GM12892 (cell line): ENCODE results near the gene BHLHE40.
A peak's percentile ranks its signal among the peaks of the same experiment; 100 is the strongest.

Source experiments
- DNase-seq: peaks from one replicate; pipeline ENCODE4 v3.0.0; 2011; ENCODE audit not compliant: insufficient read length
- FAIRE-seq: peaks from 2 replicates; lab custom pipeline; 2011; peaks lifted over from hg19 to GRCh38; lab: Jason Lieb, UNC
- POLR2A ChIP-seq: IDR thresholded peaks from 2 replicates; pipeline ENCODE4 v1.6.1; 2011; ENCODE audit warnings: low read depth, low read length, control low read depth
- POLR2AphosphoS5 ChIP-seq: IDR thresholded peaks from 2 replicates; pipeline ENCODE4 v1.6.1; 2011; ENCODE audit warnings: low read depth, low read length, control low read depth
- TAF1 ChIP-seq: IDR thresholded peaks from 2 replicates; pipeline ENCODE4 v1.6.1; 2011; ENCODE audit warnings: low read depth, mild to moderate bottlenecking, control low read depth, low read length, borderline replicate concordance

The BHLHE40 gene

GRCh38 chr3:5011555-5012256 is 32.5 kb downstream of the BHLHE40 start:
- TF ChIP-seq POLR2A (peak; percentile 45; the same call in 1 of the 2 replicates), TAF1 (peak; percentile 50; the same call in 1 of the 2 replicates), POLR2AphosphoS5 (peak; percentile 63; the same call in 1 of the 2 replicates)
- peak; percentile 63 for DNase-seq
- peak; percentile 86 for FAIRE-seq

GRCh38 chr3:5012367-5012766 is 33.1 kb downstream of the BHLHE40 start:
- TF ChIP-seq POLR2AphosphoS5 (no peak), POLR2A (no peak), TAF1 (no peak)
- peak; percentile 90 for FAIRE-seq
- DNase-seq = no peak

GRCh38 chr3:5013021-5013906 is 34.0 kb downstream of the BHLHE40 start:
- FAIRE-seq = no peak
- TF ChIP-seq TAF1 (no peak), POLR2A (no peak), POLR2AphosphoS5 (no peak)
- no peak for DNase-seq

DNA sequence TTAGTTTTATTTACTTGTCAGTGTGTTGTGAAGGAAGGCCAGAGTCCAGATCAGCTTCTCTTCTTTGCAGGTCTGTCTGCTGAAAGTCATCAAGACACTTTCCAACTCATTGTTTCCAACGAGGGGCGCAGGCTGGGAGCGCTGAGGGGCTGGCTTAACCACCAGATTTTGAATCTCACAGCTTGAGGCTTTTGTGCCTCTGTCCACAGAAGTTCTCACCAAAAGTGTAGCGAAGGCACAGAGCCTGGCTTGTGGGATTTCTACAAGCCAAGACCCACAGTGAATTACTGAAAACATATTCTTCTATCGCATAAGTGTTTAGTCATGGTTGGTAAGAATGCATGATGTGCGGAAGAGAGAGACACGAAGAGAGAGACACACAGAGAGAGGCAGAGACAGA is 35.2 kb downstream of the BHLHE40 start:
- no peak for DNase-seq
- no peak for TF ChIP-seq POLR2AphosphoS5
- TF ChIP-seq POLR2A = no peak
- TF ChIP-seq TAF1 = no peak
- no peak for FAIRE-seq

DNA sequence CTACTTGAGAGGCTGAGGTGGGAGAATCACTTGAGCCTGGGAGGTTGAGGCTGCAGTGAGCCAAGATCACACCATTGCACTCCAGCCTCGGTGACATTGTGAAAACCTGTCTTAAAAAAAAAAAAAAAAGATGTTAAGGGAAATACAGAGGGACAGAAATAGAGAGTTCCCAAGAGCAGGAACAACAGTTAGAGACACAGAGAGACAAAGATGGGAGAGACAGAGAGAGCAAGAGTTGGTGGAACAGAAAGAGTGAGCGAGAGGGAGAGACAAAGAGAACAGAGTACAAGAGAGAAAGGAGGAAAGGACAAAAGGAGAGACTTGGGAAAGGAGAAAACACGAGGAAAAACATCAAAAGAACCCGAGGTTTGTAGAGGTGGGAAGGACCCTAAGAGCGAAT is 35.8 kb downstream of the BHLHE40 start:
- TF ChIP-seq TAF1 (no peak), POLR2AphosphoS5 (no peak), POLR2A (no peak)
- FAIRE-seq (no peak), DNase-seq (no peak)

DNA sequence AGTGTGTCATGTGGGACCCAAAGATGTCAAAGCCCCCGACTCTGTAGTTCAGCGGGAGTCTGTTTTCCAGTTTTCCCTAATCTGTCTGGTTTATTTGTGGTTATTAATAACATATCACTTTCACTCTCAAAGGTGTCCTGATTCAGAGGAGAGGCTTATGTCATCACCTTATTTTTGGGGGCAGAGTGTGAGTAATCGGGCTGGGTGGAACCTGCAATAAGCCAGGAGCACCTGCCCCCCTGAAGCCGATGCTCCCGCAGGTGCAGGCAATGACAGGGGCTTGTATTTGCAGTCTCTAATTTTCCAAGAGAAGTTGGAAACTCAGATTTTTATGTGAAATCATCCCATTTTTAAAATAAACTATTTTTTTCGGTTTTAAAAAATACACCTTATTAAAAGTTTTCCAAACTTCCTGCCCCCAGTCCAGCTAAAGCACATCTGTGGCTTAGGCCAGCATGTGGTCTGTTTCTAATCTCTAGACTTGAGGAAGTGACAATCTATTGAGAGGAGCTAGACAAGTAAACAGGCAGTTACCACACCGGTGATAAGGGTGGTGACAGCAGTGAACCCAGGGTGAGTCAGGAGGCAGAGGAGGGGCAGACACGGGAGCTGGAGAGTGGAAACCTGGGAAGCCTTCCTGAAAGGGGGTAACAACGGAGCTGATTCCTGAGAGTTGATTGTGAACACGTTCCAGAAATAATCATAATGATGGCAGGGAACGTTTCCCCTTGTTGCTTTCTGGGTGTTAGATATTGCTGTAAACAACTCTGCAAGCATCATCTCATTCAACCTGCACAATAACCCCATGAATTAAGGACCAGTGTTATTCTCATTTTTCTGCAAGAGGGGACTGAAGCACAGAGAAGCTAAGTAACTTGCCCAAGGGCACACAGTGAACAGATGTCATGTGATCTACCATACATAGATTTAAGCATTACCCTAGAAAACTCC is 37.2 kb downstream of the BHLHE40 start:
- TF ChIP-seq POLR2AphosphoS5 = no peak
- no peak for TF ChIP-seq POLR2A
- no peak for TF ChIP-seq TAF1
- DNase-seq (no peak), FAIRE-seq (peak; percentile 67)

DNA sequence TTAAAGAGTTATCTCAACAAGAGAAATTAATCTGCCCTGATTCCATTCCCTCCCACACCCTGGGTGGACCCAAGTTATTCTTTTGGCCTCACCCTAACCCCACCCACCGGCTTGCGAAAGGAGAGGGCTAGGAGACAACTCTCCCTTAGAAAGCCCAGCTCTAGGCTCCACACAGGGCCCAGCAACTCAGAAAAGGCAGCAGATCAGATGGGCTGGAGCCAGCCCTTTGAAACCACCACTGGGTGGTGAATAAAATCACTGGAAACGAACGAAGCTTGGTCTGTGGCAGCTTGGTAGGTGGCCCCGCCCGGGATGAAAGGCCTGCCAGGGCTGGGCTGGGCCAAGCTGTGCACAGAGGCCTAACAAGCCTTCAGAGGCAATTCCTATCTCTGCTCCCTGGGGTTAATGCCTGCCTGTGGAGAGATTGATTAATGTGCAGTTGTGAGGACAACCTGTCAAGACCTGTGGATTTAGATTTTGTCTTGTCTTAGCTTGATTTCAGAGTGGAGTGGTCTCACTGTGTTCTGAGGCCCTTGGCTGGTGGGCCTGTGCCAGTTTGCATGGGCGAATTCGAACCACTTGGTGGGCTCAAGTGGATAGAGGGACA is 38.8 kb downstream of the BHLHE40 start:
- TF ChIP-seq POLR2AphosphoS5 = no peak
- TF ChIP-seq TAF1 = no peak
- no peak for TF ChIP-seq POLR2A
- DNase-seq (no peak), FAIRE-seq (no peak)

DNA sequence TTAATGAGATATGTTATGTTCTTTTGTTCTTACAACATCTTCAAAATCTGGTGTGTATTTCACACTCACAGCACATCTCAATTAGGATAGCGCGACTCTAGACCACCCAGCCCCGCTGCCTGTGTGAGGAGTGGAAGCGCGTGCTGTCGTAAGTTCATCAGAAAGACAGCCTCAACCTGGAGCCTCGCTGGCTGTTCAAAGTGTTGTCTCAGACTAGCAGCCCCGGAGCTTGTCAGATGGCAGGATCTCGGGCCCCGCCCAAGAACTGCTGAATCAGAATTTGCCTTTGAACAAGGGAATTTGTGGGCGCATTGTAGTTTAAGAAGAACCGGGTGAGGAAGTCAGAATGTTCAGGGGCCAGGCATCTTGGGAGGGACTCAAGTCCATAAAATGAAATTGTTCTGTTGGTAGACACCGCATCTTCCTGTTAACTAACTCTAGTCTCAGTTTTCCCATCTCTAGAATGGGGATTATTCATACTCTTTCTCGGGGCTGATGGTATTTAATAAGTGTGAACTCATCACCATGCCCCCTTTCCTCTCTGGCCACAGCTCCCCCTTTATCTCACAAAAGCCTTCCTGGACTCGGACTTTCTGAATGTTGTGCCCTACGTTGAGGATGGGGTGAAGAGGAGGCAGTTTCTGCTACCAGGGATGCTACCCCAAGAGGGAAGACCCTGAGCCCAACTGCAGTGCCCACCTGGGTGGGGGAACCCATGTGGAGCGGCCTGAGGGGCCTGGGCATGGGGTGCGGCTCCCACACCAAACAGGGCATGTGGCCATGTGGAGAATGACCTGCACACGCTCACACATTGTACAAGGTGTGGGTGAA is 40.4 kb downstream of the BHLHE40 start:
- TF ChIP-seq POLR2A = no peak
- TF ChIP-seq TAF1 = no peak
- no peak for TF ChIP-seq POLR2AphosphoS5
- no peak for DNase-seq
- no peak for FAIRE-seq

- no peak for DNase-seq
- FAIRE-seq = no peak
- TF ChIP-seq POLR2A (no peak), POLR2AphosphoS5 (no peak), TAF1 (no peak)
These were observed 41.0 kb downstream of the BHLHE40 start for GRCh38 chr3:5020242-5020722.
